ENCODE data around the gene MOSMO. TPM values are rescaled to one million over a fixed set of nuclear protein-coding genes. Genes with fewer than 3 reads are reported as not detected.

MOSMO gene
- total RNA-seq = 9.8 and 13.2 TPM in 2 replicates

DNA sequence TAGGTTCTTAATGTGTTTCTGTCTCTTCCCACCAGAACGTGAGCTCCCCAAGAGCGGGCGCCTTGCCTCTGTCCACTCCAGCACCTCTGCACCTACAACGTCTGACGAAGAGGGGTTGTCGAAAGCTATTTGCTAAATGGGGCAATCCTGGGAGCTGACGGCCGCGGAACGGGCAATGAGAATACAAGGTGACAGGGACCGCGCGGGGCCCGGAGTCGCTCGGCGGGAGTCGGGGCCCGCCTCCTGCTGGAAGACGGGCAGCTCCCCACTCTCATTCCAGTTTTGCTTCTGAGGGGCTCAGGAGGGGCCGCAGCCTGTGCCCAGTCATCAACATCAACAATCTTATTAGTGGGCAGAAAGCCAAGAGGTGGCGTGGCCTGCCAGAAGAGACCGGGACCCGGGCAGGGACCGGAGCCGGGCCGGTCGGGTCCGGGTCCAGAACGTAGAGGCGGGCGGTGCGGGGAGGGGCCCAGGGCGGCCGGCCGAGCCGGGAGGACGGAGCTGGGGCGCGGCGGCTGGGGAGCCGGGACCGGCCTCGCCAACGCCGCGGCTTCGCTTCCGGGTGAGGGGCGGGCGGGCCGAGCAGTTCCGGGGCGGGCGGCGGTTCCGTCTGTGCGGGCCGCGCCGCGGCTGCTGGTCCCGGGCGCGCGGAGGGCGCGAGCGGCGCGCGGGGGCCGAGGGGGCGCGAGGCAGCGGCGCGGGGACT, at the start of gene MOSMO:
TSS of gene MOSMO (plus strand) at position 603 of the 706 bp plus-strand sequence. CDS start 191 bp downstream, outside the sequence.

DNA sequence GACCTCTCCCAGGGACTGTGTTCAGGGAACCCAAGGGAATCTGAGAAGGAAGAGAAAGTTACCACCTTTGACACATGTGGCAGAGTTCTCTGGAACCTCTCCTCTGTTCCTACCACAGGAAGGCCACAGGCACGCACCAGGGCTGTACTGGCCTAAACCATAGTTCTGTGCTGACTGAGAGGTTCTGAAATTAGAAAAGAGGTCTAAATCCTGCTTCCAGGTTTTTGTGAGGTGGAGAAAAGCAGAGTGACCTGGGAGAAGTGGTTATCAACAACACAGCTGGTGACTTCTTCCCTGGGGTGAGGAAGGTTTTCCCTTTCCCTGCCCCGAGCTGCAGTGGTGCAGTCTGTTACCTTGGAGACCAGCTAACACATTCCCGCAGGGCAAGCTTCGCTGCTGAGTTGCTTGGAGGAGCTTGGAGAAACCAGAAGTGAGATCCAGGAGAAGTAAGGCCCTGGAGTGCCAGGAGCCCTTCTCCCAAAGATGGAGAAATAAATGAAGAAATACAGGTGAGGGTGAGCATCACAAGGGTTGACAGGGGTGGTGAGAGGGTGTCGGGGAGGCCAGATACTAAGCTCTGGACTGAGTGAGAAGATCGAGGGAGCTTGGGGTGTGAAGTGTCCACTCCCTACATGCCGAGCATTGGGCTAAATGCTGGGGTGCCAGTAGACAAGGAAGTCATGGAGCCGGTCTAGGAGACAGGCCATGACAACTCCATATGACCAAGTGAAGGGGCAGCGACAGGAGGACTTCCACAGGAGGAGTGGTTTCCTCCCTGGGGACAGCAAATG, 84.4 kb downstream of the MOSMO start, which contains the start of gene VWA3A:
TSS of gene VWA3A (plus strand) at position 399 of the 791 bp plus-strand sequence. CDS start at position 496, 97 bp downstream.

Other genes with a start within 250 kb of the MOSMO start
- gene NPIPB4, start 150.4 kb upstream of the MOSMO start, total RNA-seq = 30.9 and 34.0 TPM in 2 replicates
- 181 and 196 TPM in 2 replicates for gene UQCRC2, start 54.8 kb upstream of the MOSMO start, total RNA-seq
- gene PDZD9, start 7.0 kb upstream of the MOSMO start, total RNA-seq = not detected in 2 replicates
- gene VWA3A, start 84.4 kb downstream of the MOSMO start, total RNA-seq = not detected in 2 replicates
- not detected in 2 replicates for gene SDR42E2, start 154.4 kb downstream of the MOSMO start, total RNA-seq
- gene EEF2K, start 198.2 kb downstream of the MOSMO start, total RNA-seq = 34.2 and 35.3 TPM in 2 replicates